Upper lobe of left lung (tissue), 6 donors: Measurements from ENCODE around the gene SLC15A1. TPM values are rescaled to one million over a fixed set of nuclear protein-coding genes. Genes with fewer than 3 reads are reported as not detected.
A peak's percentile ranks its signal among the peaks of the same experiment; 100 is the strongest.
"Not testable (repeated sequence)": the region's sequence is repeated elsewhere in the genome, so short reads cannot be mapped to it uniquely, and the experiment has no call there.

Experiments used
- ATAC-seq, 2 donors: fragments of 200-7000 bp; cut with Tn5 transposase; one replicate each; pipeline ENCODE4 v1.9.1; 2022; ENCODE audit warnings: mild to moderate bottlenecking in 2 of 2, moderate library complexity in 2 of 2; ENCODE audit not compliant: low FRiP score in 2 of 2
- DNase-seq, 2 donors: peaks; one replicate each; pipeline ENCODE4 v3.0.0-alpha.2; 2019 to 2020
- H3K27ac ChIP-seq, 4 donors: fragments of 200-600 bp; sonication (generic); one replicate each; pipeline ENCODE4 v1.5.1; 2016 to 2019
- H3K27me3 ChIP-seq, 4 donors: fragments of 200-600 bp; sonication (generic); one replicate each; pipeline ENCODE4 v1.5.1; 2017 to 2019
- H3K36me3 ChIP-seq, 4 donors: fragments of 200-600 bp; sonication (generic); one replicate each; pipeline ENCODE4 v1.5.1; 2016 to 2019
- H3K4me1 ChIP-seq, 4 donors: fragments of 200-600 bp; sonication (generic); one replicate each; pipeline ENCODE4 v1.5.1; 2018 to 2019
- H3K4me3 ChIP-seq, 4 donors: fragments of 200-600 bp; sonication (generic); one replicate each; pipeline ENCODE4 v1.5.1; 2017 to 2019; ENCODE audit warnings: mild to moderate bottlenecking in 2 of 4, moderate library complexity in 1 of 4
- H3K9me3 ChIP-seq, 4 donors: fragments of 200-600 bp; sonication (generic); one replicate each; pipeline ENCODE4 v1.5.1; 2018 to 2019
- EP300 ChIP-seq, 4 donors: sonication (generic); formaldehyde crosslinking; IDR thresholded peaks; one replicate each; pipeline ENCODE4 v1.5.1; 2017; ENCODE audit warnings: antibody characterized with exemption in 4 of 4, control low read depth in 2 of 4
- POLR2A ChIP-seq, 4 donors: fragments of 450-650 bp; IDR thresholded peaks; one replicate each; pipeline ENCODE4 v1.5.1; 2016 to 2017; ENCODE audit warnings: antibody characterized with exemption in 4 of 4, mild to moderate bottlenecking in 2 of 4
- POLR2AphosphoS5 ChIP-seq, 2 donors: sonication (generic); formaldehyde crosslinking; IDR thresholded peaks; one replicate each; pipeline ENCODE4 v1.5.1; 2017; ENCODE audit warnings: antibody characterized with exemption in 2 of 2
- WGBS, 2 donors: methylation state at CpG; one replicate each; pipeline ENCODE4 v1.1.5; 2017 to 2018; 5-methylcytosine and 5-hydroxymethylcytosine counted together
- total RNA-seq, 6 donors: library from RNA; depleted of rRNA in 4 of 6; stranded (reverse); fragments of >200 nt in 4 of 6; gene quantifications; one replicate each; pipeline versions ENCODE4 v1.1.0 to v1.2.1, GENCODE V29; 2016 to 2021
- TF ChIP-seq, protein P1 (sequence below), 6 experiments: fragments of 450-650 bp in 4 of 6; fragments of 200-600 bp in 2 of 6; sonication (generic) in 2 of 6; IDR thresholded peaks; one replicate each; pipeline ENCODE4 v1.5.1; 2016 to 2019; ENCODE audit warnings: antibody characterized with exemption in 6 of 6
- donor health status: DM: no; HTN: no; CAD: no; lungs with moderate emphysema.
- donor health status: DM: no; HTN: yes; CAD: no; lungs with severe emphysema.

SLC15A1 gene
- total RNA-seq, 6 donors from 2014 or later = 0.07 to 0.23 (median 0.15) TPM; not detected in 3

DNA sequence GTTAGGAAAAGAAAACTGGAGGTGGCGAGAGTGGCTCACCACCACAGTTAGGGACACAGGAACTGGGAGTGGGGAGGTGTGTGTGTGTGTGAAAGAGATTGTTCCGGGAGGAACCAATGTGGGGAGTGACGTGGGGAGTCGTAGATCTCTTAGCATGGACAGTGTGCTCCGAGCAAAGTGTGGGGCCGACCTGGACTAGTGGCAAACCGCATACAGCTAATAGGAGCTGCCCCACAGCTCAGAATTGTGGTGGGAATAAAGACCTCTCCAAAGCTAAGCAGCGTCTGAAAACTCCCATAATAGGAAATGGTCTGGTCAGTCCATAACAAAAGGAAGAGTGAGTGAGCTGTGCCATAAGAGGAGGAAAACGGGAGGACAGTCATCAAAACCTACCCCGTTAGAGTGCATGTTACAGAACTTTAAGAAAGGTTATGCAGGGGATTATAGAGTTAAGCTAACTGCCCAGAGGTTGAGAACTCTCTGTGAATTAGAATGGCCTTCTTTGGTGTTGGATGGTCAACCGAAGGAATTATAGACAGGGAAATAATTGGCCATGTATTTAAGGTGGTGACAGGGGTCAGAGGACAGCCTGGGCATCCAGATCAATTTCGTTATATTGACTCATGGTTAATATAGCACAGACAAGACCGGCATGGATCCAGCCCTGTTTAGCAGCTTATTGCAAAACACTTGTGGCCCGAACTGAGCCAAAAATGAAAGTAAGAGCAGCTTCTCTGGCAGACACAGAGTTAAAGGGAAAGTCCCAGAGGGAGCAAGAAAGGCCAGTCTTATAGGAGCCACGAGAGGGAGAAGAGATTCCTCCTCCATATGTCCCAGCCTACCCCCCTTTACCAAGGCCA, 8.9 kb upstream of the SLC15A1 start:
- H3K4me3 ChIP-seq = peak overlapping the region in 3 of 4 donors; percentile 23 to 48 (median 43)
- H3K9me3 ChIP-seq = no peaks in the 10 kb centered on the region
- H3K36me3 ChIP-seq = no peaks in the 10 kb centered on the region
- DNase-seq (no peak), ATAC-seq (peak; percentile 50 to 56)
- 62 to 63% methylated on average over 15 of the region's 15 CpGs for WGBS, 2 donors
- H3K4me1 ChIP-seq = peaks cover 0 to 6% (median 0%) of the 10 kb centered on the region in 4 donors
- TF ChIP-seq POLR2A (IDR thresholded peaks at IDR 0.05) (no peak), EP300 (IDR thresholded peaks at IDR 0.05) (no peak), POLR2AphosphoS5 (IDR thresholded peaks at IDR 0.05) (no peak)
- TF ChIP-seq, protein P1, sequence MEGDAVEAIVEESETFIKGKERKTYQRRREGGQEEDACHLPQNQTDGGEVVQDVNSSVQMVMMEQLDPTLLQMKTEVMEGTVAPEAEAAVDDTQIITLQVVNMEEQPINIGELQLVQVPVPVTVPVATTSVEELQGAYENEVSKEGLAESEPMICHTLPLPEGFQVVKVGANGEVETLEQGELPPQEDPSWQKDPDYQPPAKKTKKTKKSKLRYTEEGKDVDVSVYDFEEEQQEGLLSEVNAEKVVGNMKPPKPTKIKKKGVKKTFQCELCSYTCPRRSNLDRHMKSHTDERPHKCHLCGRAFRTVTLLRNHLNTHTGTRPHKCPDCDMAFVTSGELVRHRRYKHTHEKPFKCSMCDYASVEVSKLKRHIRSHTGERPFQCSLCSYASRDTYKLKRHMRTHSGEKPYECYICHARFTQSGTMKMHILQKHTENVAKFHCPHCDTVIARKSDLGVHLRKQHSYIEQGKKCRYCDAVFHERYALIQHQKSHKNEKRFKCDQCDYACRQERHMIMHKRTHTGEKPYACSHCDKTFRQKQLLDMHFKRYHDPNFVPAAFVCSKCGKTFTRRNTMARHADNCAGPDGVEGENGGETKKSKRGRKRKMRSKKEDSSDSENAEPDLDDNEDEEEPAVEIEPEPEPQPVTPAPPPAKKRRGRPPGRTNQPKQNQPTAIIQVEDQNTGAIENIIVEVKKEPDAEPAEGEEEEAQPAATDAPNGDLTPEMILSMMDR (IDR thresholded peaks at IDR 0.05) = no peak
- H3K27ac ChIP-seq = no peak overlapping the region
- H3K27me3 ChIP-seq = no peaks in the 10 kb centered on the region

DNA sequence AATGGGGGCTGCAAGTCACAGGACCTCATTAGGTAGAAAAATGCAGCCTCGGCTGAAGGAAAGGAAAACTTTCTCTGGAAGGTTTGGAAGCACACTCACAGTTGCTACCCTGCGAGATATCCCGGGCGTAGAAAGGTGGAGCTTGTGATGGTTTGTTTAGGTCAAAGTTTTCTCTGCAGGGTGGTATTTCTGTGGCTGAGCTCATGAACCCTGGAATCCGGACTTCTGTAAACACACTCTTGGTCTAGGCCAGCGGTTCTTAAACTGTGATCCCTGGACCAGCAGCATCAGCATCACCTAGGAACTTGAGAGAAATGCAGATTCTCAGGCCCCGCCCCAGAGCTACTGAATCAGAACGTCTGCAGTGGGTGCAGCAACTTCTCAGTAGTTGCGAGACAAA, 3.3 kb upstream of the SLC15A1 start:
- no peaks in the 10 kb centered on the region for H3K36me3 ChIP-seq
- no peak for DNase-seq
- TF ChIP-seq, protein P1 (IDR thresholded peaks at IDR 0.05) = no peak
- no peak for TF ChIP-seq POLR2AphosphoS5 (IDR thresholded peaks at IDR 0.05)
- TF ChIP-seq POLR2A (IDR thresholded peaks at IDR 0.05) = no peak
- TF ChIP-seq EP300 (IDR thresholded peaks at IDR 0.05) = no peak
- H3K4me3 ChIP-seq = no peak overlapping the region
- ATAC-seq = no peak
- no peak overlapping the region for H3K27ac ChIP-seq
- WGBS, 2 donors = 71 to 86% methylated on average over 8 to 9 of the region's 9 CpGs
- H3K4me1 ChIP-seq = peaks cover 5 to 14% (median 11%) of the 10 kb centered on the region in 4 donors
- peaks cover 0 to 4% (median 4%) of the 10 kb centered on the region in 4 donors for H3K9me3 ChIP-seq
- H3K27me3 ChIP-seq = peaks cover 0 to 22% (median 9%) of the 10 kb centered on the region in 4 donors

DNA sequence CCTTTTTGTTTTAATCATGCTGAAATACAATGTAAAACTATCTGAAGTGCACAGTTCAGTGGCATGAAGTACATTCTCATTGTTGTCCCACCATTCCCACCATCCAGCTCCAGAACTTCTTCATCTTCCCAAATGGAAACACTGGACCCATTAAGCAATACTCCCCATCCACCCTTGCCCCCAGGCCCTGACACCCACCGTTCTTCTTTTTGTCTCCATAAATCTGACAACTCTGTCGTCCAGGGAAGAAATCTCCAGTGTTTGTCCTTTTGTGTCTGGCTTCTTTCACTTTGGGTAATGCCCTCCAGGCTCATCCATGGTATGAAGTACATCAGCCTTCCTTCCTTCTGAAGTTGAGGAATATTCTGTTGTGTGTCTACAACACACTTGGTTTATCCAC, 2.6 kb upstream of the SLC15A1 start:
- Histone ChIP-seq H3K36me3 (no peaks in the 10 kb centered on the region), H3K4me3 (no peak overlapping the region), H3K27me3 (peaks cover 0 to 22% (median 9%) of the 10 kb centered on the region in 4 donors), H3K27ac (no peak overlapping the region), H3K9me3 (peaks cover 0 to 4% (median 4%) of the 10 kb centered on the region in 4 donors), H3K4me1 (peaks cover 5 to 14% (median 11%) of the 10 kb centered on the region in 4 donors)
- ATAC-seq (no peak), DNase-seq (no peak)
- TF ChIP-seq, protein P1 (IDR thresholded peaks at IDR 0.05) = no peak
- TF ChIP-seq POLR2AphosphoS5 (IDR thresholded peaks at IDR 0.05) (no peak), POLR2A (IDR thresholded peaks at IDR 0.05) (no peak)
- WGBS, 2 donors = 88 to 93% methylated on average over 2 of the region's 2 CpGs

DNA sequence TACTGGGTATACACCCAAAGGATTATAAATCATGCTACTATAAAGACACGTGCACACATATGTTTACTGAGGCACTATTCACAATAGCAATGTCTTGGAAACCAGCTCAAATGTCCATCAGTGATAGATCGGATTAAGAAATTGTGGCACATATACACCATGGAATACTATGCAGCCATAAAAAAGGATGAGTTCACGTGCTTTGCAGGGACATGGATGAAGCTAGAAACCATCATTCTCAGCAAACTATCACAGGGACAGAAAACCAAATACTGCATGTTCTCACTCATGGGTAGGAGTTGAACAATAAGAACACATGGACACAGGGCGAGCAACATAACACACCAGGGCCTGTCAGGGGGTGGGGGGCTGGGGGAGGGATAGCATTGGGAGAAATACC, 2.0 kb upstream of the SLC15A1 start:
- WGBS, 2 donors = 93 to 98% methylated on average over 4 of the region's 4 CpGs
- peaks cover 0 to 22% (median 9%) of the 10 kb centered on the region in 4 donors for H3K27me3 ChIP-seq
- ATAC-seq = not testable (repeated sequence)

DNA sequence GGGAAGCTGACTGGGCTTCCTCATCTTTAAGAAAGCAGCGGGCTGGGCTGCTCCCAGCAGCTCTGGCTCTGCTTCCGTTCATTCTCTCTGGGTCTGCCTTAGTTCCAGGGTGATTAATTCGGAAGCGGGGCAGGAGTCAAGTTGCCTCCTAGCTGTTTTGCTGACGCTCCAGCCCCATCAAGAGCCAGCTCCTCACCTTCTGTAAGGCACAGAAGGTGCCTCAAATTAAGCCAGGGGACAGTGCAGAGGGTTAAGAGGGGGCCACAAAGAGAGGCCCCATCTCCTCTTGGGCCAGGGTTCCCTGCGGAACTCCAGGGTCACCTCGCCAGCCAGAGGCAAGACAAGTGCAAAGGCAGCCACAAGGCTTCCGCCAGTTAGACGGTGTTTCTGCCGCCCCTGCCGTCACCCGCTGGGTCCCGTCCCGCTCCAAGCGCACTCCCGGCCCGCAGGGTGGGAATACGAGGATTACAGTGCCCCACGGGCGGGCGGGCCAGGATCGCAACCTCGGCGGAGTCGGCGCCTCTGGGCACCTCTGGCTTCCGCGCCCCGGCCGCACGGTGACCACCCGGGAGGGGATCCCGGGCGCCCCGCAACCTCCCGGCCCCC, 508 bp downstream of the SLC15A1 start:
- H3K4me1 ChIP-seq = peaks cover 5 to 14% (median 11%) of the 10 kb centered on the region in 4 donors
- no peaks in the 10 kb centered on the region for H3K36me3 ChIP-seq
- H3K27me3 ChIP-seq = peaks cover 0 to 22% (median 9%) of the 10 kb centered on the region in 4 donors
- H3K4me3 ChIP-seq = peak overlapping the region; percentile 5 to 48 (median 39)
- DNase-seq = peak in 1 of 2 donors; percentile 76
- peak in 1 of 2 donors; percentile 36 for ATAC-seq
- H3K9me3 ChIP-seq = peaks cover 0 to 4% (median 4%) of the 10 kb centered on the region in 4 donors
- 25 to 28% methylated on average over 5 of the region's 36 CpGs for WGBS, 2 donors
- TF ChIP-seq, protein P1 (IDR thresholded peaks at IDR 0.05) = no peak
- TF ChIP-seq POLR2A (IDR thresholded peaks at IDR 0.05) (no peak), EP300 (IDR thresholded peaks at IDR 0.05) (no peak), POLR2AphosphoS5 (IDR thresholded peaks at IDR 0.05) (no peak)
- no peak overlapping the region for H3K27ac ChIP-seq

More for the DNA sequence above, 2.0 kb upstream of the SLC15A1 start:
- not testable (repeated sequence) for H3K4me3 ChIP-seq, DNase-seq, H3K9me3 ChIP-seq, H3K36me3 ChIP-seq, H3K27ac ChIP-seq
- H3K4me1 ChIP-seq = peaks cover 5 to 14% (median 11%) of the 10 kb centered on the region in 4 donors
